CD4-positive, alpha-beta T cell (primary cell): Measurements from ENCODE around the gene EZR. TPM values are rescaled to one million over a fixed set of nuclear protein-coding genes. Genes with fewer than 3 reads are reported as not detected.

Source experiments
- ATAC-seq: fragments of 200-7000 bp; cut with Tn5 transposase; one replicate; pipeline ENCODE4 v1.10.0; 2022; ENCODE audit warnings: mild to moderate bottlenecking; ENCODE audit not compliant: poor library complexity
- CTCF ChIA-PET: fragments of 350-600 bp; sonication (Branson Sonifier 250); formaldehyde crosslinking; loops from one replicate; lab custom pipeline; 2021; ENCODE audit warnings: antibody characterized with exemption, inconsistent platforms; lab: Charles Lee
- POLR2A ChIA-PET: fragments of 350-600 bp; sonication (Branson Sonifier 250); formaldehyde crosslinking; loops from one replicate; lab custom pipeline; 2021; ENCODE audit warnings: antibody characterized with exemption, inconsistent platforms; lab: Charles Lee
- DNase-seq, 14 experiments: peaks; one replicate each; pipeline ENCODE4 v3.0.0-alpha.2; 2013 to 2020; ENCODE audit warnings: mixed read lengths in 2 of 14
- H3K27ac ChIP-seq, 2 donors: one replicate each; pipeline versions ENCODE4 v1.5.1 to v1.7.0; 2013; ENCODE audit warnings: low read length in 2 of 2, low read depth in 1 of 2, mild to moderate bottlenecking in 1 of 2
- H3K27me3 ChIP-seq, 2 experiments: 1 replicate in 1 of 2; 2 replicates in 1 of 2; pipeline versions ENCODE4 v1.6.1 to v1.7.0; 2013; ENCODE audit warnings: low read length in 2 of 2, control low read depth in 1 of 2, mild to moderate bottlenecking in 1 of 2, moderate library complexity in 1 of 2; ENCODE audit not compliant: insufficient read depth in 2 of 2, control insufficient read depth in 1 of 2
- H3K36me3 ChIP-seq: one replicate; pipeline ENCODE4 v1.6.1; 2013; ENCODE audit warnings: low read length, control low read depth; ENCODE audit not compliant: insufficient read depth
- H3K4me1 ChIP-seq: one replicate; pipeline ENCODE4 v1.6.1; 2013; ENCODE audit warnings: low read length, control low read depth; ENCODE audit not compliant: insufficient read depth
- H3K4me3 ChIP-seq: one replicate; pipeline ENCODE4 v1.5.1; 2013; ENCODE audit warnings: mild to moderate bottlenecking, low read length, moderate library complexity
- H3K9me3 ChIP-seq, 2 experiments: 1 replicate in 1 of 2; 2 replicates in 1 of 2; pipeline versions ENCODE4 v1.6.1 to v1.7.0; 2013; ENCODE audit warnings: low read length in 2 of 2, mild to moderate bottlenecking in 2 of 2, control low read depth in 1 of 2, moderate library complexity in 1 of 2; ENCODE audit not compliant: control insufficient read depth in 1 of 2, insufficient read depth in 1 of 2
- H3K27ac Mint-ChIP-seq: one replicate; pipeline ENCODE4 v1.8.0; 2020; ENCODE audit warnings: mixed read lengths
- H3K27me3 Mint-ChIP-seq: one replicate; pipeline ENCODE4 v1.8.0; 2021; ENCODE audit warnings: mixed read lengths
- H3K36me3 Mint-ChIP-seq: one replicate; pipeline ENCODE4 v1.8.0; 2021; ENCODE audit warnings: low read depth, mixed read lengths
- H3K4me1 Mint-ChIP-seq: one replicate; pipeline ENCODE4 v1.8.0; 2021; ENCODE audit warnings: low read depth, mixed read lengths
- H3K4me3 Mint-ChIP-seq: one replicate; pipeline ENCODE4 v1.8.0; 2020; ENCODE audit warnings: mild to moderate bottlenecking, mixed read lengths
- H3K9me3 Mint-ChIP-seq: one replicate; pipeline ENCODE4 v1.8.0; 2020; ENCODE audit warnings: mixed read lengths
- intact Hi-C, 2 experiments: fragments of 100-400 bp; cut with DNase I in 1 of 2; cut with micrococcal nuclease in 1 of 2; formaldehyde crosslinking; loops; one replicate each; pipeline versions ENCODE4 v1.15.1 to v1.9.0; 2023 to 2025; cut with DNase I, micrococcal nuclease
- total RNA-seq, 174 experiments: library from RNA in 2 of 174; stranded (reverse) in 2 of 174; gene quantifications; one replicate each; pipeline ENCODE4 v1.2.3 and lab custom pipeline; 2021 to 2026
- TF ChIP-seq, protein P1 (sequence below): fragments of 200-600 bp; IDR thresholded peaks from one replicate; pipeline ENCODE4 v1.8.0; 2022; ENCODE audit warnings: antibody characterized with exemption, mild to moderate bottlenecking

Gene EZR
- total RNA-seq, 2 experiments from 2014 or later: 434 to 449 TPM

GRCh38 chr6:158847012-158847529 is 27.9 kb upstream of the EZR start:
- Histone ChIP-seq H3K4me3 (no peak overlapping the region), H3K4me1 (peaks cover 18% of the 10 kb centered on the region), H3K27ac (no peak overlapping the region), H3K9me3 (no peaks in the 10 kb centered on the region), H3K27me3 (no peaks in the 10 kb centered on the region), H3K36me3 (no peaks in the 10 kb centered on the region)
- ATAC-seq: no peak
- Mint-ChIP-seq H3K4me1 (peaks cover 21% of the 10 kb centered on the region), H3K4me3 (no peak overlapping the region), H3K27me3 (no peaks in the 10 kb centered on the region), H3K9me3 (peaks cover 2% of the 10 kb centered on the region), H3K27ac (no peak overlapping the region), H3K36me3 (no peaks in the 10 kb centered on the region)
- TF ChIP-seq, protein P1, sequence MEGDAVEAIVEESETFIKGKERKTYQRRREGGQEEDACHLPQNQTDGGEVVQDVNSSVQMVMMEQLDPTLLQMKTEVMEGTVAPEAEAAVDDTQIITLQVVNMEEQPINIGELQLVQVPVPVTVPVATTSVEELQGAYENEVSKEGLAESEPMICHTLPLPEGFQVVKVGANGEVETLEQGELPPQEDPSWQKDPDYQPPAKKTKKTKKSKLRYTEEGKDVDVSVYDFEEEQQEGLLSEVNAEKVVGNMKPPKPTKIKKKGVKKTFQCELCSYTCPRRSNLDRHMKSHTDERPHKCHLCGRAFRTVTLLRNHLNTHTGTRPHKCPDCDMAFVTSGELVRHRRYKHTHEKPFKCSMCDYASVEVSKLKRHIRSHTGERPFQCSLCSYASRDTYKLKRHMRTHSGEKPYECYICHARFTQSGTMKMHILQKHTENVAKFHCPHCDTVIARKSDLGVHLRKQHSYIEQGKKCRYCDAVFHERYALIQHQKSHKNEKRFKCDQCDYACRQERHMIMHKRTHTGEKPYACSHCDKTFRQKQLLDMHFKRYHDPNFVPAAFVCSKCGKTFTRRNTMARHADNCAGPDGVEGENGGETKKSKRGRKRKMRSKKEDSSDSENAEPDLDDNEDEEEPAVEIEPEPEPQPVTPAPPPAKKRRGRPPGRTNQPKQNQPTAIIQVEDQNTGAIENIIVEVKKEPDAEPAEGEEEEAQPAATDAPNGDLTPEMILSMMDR: no peak
- ChIA-PET POLR2A (interaction anchor here (1.4 kb wide), 1 partner anchor 22 kb away, joined by 3 read pairs; no protein-coding TSS in a partner anchor), CTCF (interaction anchor here (1.1 kb wide), 1 partner anchor 27 kb away, joined by 3 read pairs; no protein-coding TSS in a partner anchor)
- intact Hi-C loops: loop anchor here in 1 of 2 experiments (2.0 kb wide), 1 partner anchor 24 kb away; no protein-coding TSS in a partner anchor
- no peak for DNase-seq

- H3K27ac ChIP-seq: no peak overlapping the region
- H3K4me1 Mint-ChIP-seq: no peaks in the 10 kb centered on the region
- H3K4me3 ChIP-seq: no peak overlapping the region
- H3K4me1 ChIP-seq: no peaks in the 10 kb centered on the region
- DNase-seq (no peak), ATAC-seq (no peak)
- CTCF ChIA-PET: interaction anchor here (0.5 to 2.3 kb wide), 5 partner anchors 9 to 36 kb away, joined by 3 to 6 read pairs (median 3); no protein-coding TSS in a partner anchor
- intact Hi-C loops: no loop called here
- H3K27me3 ChIP-seq: no peaks in the 10 kb centered on the region
- peaks cover 6% of the 10 kb centered on the region for H3K9me3 Mint-ChIP-seq
- no peaks in the 10 kb centered on the region for H3K36me3 Mint-ChIP-seq
- TF ChIP-seq, protein P1: no peak
- no peak overlapping the region for H3K27ac Mint-ChIP-seq
- H3K36me3 ChIP-seq: no peaks in the 10 kb centered on the region
- no peak overlapping the region for H3K4me3 Mint-ChIP-seq
- no peaks in the 10 kb centered on the region for H3K27me3 Mint-ChIP-seq
- H3K9me3 ChIP-seq: peaks cover 0 to 3% of the 10 kb centered on the region in 2 experiments
- POLR2A ChIA-PET: interaction anchor here (1.0 to 1.4 kb wide), 2 partner anchors 24 to 39 kb away, joined by 4 read pairs; no protein-coding TSS in a partner anchor
Measured at GRCh38 chr6:158843751-158844683, 24.8 kb upstream of the EZR start.

- Histone ChIP-seq H3K9me3 (peaks cover 0 to 3% of the 10 kb centered on the region in 2 experiments), H3K4me1 (no peaks in the 10 kb centered on the region), H3K36me3 (no peaks in the 10 kb centered on the region), H3K4me3 (no peak overlapping the region), H3K27ac (no peak overlapping the region), H3K27me3 (no peaks in the 10 kb centered on the region)
- Mint-ChIP-seq H3K4me1 (no peaks in the 10 kb centered on the region), H3K9me3 (peaks cover 6% of the 10 kb centered on the region), H3K36me3 (no peaks in the 10 kb centered on the region), H3K27ac (no peak overlapping the region), H3K4me3 (no peak overlapping the region), H3K27me3 (no peaks in the 10 kb centered on the region)
- intact Hi-C loops: no loop called here
- TF ChIP-seq, protein P1: no peak
- DNase-seq (no peak), ATAC-seq (no peak)
- ChIA-PET POLR2A (no interaction called here), CTCF (no interaction called here)
Measured at GRCh38 chr6:158841358-158841757, 22.2 kb upstream of the EZR start.
